ENCODE measurements around the gene PPIB. TPM values are rescaled to one million over a fixed set of nuclear protein-coding genes. Genes with fewer than 3 reads are reported as not detected.
"Not testable (repeated sequence)": the region's sequence is repeated elsewhere in the genome, so short reads cannot be mapped to it uniquely, and the experiment has no call there.

The PPIB gene
- total RNA-seq, 4 donors from 2014 or later, result 309 to 914 (median 465) TPM

DNA sequence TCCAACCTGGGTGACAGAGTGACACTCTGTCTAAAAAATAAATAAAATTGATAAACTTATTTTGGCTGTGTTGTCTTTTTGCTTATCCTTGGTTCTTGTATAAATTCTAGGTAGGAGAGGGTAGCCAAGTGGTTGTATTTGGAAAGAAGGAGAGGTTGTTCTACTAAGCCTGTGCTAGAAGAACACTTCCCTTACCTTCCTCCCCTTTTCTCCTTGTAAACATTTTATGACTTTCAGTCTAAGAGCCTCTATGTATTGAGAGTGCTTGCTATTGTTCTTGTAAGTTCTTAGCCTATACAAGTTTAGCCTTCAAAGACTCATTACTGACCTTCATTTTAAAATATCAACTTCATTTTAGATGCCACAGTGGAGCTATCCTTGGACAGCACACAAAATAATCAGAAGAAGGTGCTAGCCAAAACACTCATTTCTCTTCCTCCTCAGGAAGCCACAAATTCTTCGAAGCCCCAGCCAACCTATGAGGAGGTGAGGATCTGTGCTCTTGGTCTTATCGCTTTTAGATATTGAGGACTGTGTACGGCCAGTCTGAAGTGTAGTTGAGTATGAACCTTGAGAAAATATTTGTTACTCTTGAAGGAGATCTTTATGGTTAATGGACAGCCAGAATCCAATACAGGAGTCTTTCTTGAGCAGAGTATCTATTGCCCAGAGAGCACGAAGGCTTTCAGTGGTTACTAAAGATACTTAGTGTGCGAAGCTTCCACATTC lies 44.9 kb downstream of the PPIB start:
- DNase-seq, result no peak
- no peaks in the 10 kb centered on the region for H3K4me1 ChIP-seq
- intact Hi-C loops (cut with DNase I; ENCODE audit: low total_unique reads), result no loop called here
- TF ChIP-seq, protein P1, sequence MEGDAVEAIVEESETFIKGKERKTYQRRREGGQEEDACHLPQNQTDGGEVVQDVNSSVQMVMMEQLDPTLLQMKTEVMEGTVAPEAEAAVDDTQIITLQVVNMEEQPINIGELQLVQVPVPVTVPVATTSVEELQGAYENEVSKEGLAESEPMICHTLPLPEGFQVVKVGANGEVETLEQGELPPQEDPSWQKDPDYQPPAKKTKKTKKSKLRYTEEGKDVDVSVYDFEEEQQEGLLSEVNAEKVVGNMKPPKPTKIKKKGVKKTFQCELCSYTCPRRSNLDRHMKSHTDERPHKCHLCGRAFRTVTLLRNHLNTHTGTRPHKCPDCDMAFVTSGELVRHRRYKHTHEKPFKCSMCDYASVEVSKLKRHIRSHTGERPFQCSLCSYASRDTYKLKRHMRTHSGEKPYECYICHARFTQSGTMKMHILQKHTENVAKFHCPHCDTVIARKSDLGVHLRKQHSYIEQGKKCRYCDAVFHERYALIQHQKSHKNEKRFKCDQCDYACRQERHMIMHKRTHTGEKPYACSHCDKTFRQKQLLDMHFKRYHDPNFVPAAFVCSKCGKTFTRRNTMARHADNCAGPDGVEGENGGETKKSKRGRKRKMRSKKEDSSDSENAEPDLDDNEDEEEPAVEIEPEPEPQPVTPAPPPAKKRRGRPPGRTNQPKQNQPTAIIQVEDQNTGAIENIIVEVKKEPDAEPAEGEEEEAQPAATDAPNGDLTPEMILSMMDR (IDR thresholded peaks at IDR 0.05), result no peak
- no peak for TF ChIP-seq POLR2A (IDR thresholded peaks at IDR 0.05)
- no peak overlapping the region for H3K27ac ChIP-seq
- H3K36me3 ChIP-seq, result no peaks in the 10 kb centered on the region
- no peaks in the 10 kb centered on the region for H3K27me3 ChIP-seq
- no peak overlapping the region for H3K4me3 ChIP-seq
- H3K9me3 ChIP-seq, result no peaks in the 10 kb centered on the region

GRCh38 chr15:64112904-64113303 lies 49.9 kb downstream of the PPIB start:
- Histone ChIP-seq H3K4me1 (no peaks in the 10 kb centered on the region), H3K4me3 (no peak overlapping the region), H3K27ac (no peak overlapping the region), H3K36me3 (no peaks in the 10 kb centered on the region), H3K9me3 (no peaks in the 10 kb centered on the region), H3K27me3 (no peaks in the 10 kb centered on the region)
- intact Hi-C loops (cut with DNase I; ENCODE audit: low total_unique reads), result no loop called here
- no peak for TF ChIP-seq POLR2A (IDR thresholded peaks at IDR 0.05)
- TF ChIP-seq, protein P1 (IDR thresholded peaks at IDR 0.05), result no peak
- DNase-seq, result no peak

- Histone ChIP-seq H3K4me1 (no peaks in the 10 kb centered on the region), H3K27ac (no peak overlapping the region), H3K36me3 (no peaks in the 10 kb centered on the region), H3K27me3 (no peaks in the 10 kb centered on the region), H3K4me3 (no peak overlapping the region), H3K9me3 (no peaks in the 10 kb centered on the region)
- no peak for DNase-seq
- intact Hi-C loops (cut with DNase I; ENCODE audit: low total_unique reads), result no loop called here
- TF ChIP-seq, protein P1 (IDR thresholded peaks at IDR 0.05), result no peak
- no peak for TF ChIP-seq POLR2A (IDR thresholded peaks at IDR 0.05)
Measured at GRCh38 chr15:64112073-64112772, 50.6 kb downstream of the PPIB start.

GRCh38 chr15:64111679-64112050 lies 51.2 kb downstream of the PPIB start:
- Histone ChIP-seq H3K36me3 (no peaks in the 10 kb centered on the region), H3K4me1 (no peaks in the 10 kb centered on the region), H3K9me3 (no peaks in the 10 kb centered on the region), H3K27me3 (no peaks in the 10 kb centered on the region), H3K27ac (no peak overlapping the region), H3K4me3 (no peak overlapping the region)
- no peak for TF ChIP-seq POLR2A (IDR thresholded peaks at IDR 0.05)
- TF ChIP-seq, protein P1 (IDR thresholded peaks at IDR 0.05), result no peak
- intact Hi-C loops (cut with DNase I; ENCODE audit: low total_unique reads), result no loop called here
- no peak for DNase-seq

GRCh38 chr15:64110950-64111678 lies 51.7 kb downstream of the PPIB start:
- no peaks in the 10 kb centered on the region for H3K4me1 ChIP-seq
- no peaks in the 10 kb centered on the region for H3K27me3 ChIP-seq
- no peak for DNase-seq
- no peak for TF ChIP-seq POLR2A (IDR thresholded peaks at IDR 0.05)
- TF ChIP-seq, protein P1 (IDR thresholded peaks at IDR 0.05), result no peak
- H3K27ac ChIP-seq, result no peak overlapping the region
- intact Hi-C loops (cut with DNase I; ENCODE audit: low total_unique reads), result no loop called here
- H3K36me3 ChIP-seq, result no peaks in the 10 kb centered on the region
- H3K4me3 ChIP-seq, result no peak overlapping the region
- no peaks in the 10 kb centered on the region for H3K9me3 ChIP-seq

DNA sequence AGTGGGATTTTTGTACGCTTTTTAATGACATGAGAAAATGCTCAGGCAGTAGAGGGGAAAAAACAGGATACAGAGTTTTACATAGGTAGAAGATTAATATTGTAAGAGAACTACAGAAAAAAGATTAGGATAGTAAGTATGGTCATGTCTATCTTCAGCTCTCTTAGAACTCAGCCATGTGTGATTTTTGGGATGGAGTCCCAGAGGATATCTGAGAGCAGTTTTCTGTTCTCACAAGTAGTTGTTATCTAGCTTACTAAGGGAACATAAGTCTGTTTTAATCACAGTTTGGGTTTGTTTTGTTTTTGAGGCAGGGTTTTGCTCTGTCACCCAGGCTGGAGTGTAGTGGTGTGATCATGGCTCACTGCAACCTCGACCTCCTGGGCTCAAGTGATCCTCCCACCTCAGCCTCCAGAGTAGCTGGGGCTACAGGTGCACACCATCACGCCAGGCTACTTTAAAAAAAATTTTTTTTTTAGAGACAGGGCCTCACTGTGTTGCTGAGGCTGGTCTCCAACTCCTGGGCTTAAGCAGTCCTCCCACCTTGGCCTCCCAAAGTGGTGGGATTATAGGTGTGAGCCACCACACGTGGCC lies 52.6 kb downstream of the PPIB start:
- H3K27ac ChIP-seq; H3K36me3 ChIP-seq; H3K4me1 ChIP-seq; H3K4me3 ChIP-seq; H3K9me3 ChIP-seq; intact Hi-C loops (cut with DNase I; ENCODE audit: low total_unique reads); H3K27me3 ChIP-seq; DNase-seq: not testable (repeated sequence)

Data from uterus (tissue), 4 donors.